Transverse colon (tissue), 4 donors: ENCODE data around the gene PRPF8. TPM values are rescaled to one million over a fixed set of nuclear protein-coding genes. Genes with fewer than 3 reads are reported as not detected.
"Not testable (repeated sequence)": the region's sequence is repeated elsewhere in the genome, so short reads cannot be mapped to it uniquely, and the experiment has no call there.

Experiments used
- DNase-seq: peaks from one replicate; pipeline ENCODE4 v3.0.0-alpha.2; 2019
- H3K27ac ChIP-seq, 4 donors: fragments of 200-600 bp; sonication (generic); 2 replicates each; pipeline ENCODE4 v1.5.1; 2016 to 2018; ENCODE audit warnings: inconsistent platforms in 4 of 4
- H3K27me3 ChIP-seq: fragments of 200-600 bp; sonication (generic); 2 replicates; pipeline ENCODE4 v1.5.1; 2017; ENCODE audit warnings: inconsistent platforms
- H3K36me3 ChIP-seq, 4 donors: fragments of 200-600 bp; sonication (generic); 2 replicates each; pipeline ENCODE4 v1.5.1; 2017 to 2019; ENCODE audit warnings: inconsistent platforms in 4 of 4
- H3K4me1 ChIP-seq, 4 donors: fragments of 200-600 bp; sonication (generic); 2 replicates each; pipeline ENCODE4 v1.5.1; 2017 to 2020; ENCODE audit warnings: inconsistent platforms in 4 of 4
- H3K4me3 ChIP-seq, 4 donors: fragments of 200-600 bp; sonication (generic); 1 replicate in 1 of 4; 2 replicates in 3 of 4; pipeline versions ENCODE4 v1.5.1 to v1.6.1; 2017 to 2019; ENCODE audit warnings: inconsistent platforms in 4 of 4
- H3K9me3 ChIP-seq, 2 donors: fragments of 200-600 bp; sonication (generic); 2 replicates each; pipeline ENCODE4 v1.5.1; 2017 to 2019; ENCODE audit warnings: inconsistent platforms in 2 of 2
- EP300 ChIP-seq: sonication (generic); formaldehyde crosslinking; IDR thresholded peaks from one replicate; pipeline ENCODE4 v1.6.1; 2017; ENCODE audit warnings: antibody characterized with exemption, low read depth
- POLR2A ChIP-seq: fragments of 450-650 bp; IDR thresholded peaks from one replicate; pipeline ENCODE4 v1.6.1; 2016; ENCODE audit warnings: antibody characterized with exemption, mild to moderate bottlenecking, moderate library complexity
- POLR2AphosphoS5 ChIP-seq, 3 donors: sonication (generic); formaldehyde crosslinking; IDR thresholded peaks; one replicate each; pipeline ENCODE4 v1.6.1; 2016; ENCODE audit warnings: antibody characterized with exemption in 3 of 3
- WGBS, 2 donors: methylation state at CpG; one replicate each; pipeline ENCODE4 v1.1.5; 2018; ENCODE audit warnings: low coverage in 1 of 2; 5-methylcytosine and 5-hydroxymethylcytosine counted together
- in situ Hi-C, 4 donors: fragments of 200-750 bp; cut with MboI; loops; one replicate each; pipeline versions ENCODE4 v1.15.0 to v1.15.1; 2017; ENCODE audit warnings: low sequenced_read_pairs in 3 of 4, low pct_ligation_motif_present in 1 of 4, low pct_unique_long_range_greater_than_20kb in 1 of 4
- intact Hi-C: fragments of 100-400 bp; cut with DNase I; formaldehyde crosslinking; loops from one replicate; pipeline ENCODE4 v1.15.1; 2023; ENCODE audit warnings: low total_unique reads
- total RNA-seq, 4 donors: library from RNA; depleted of rRNA; stranded (reverse); fragments of >200 nt; gene quantifications; one replicate each; pipeline ENCODE4 v1.1.0, GENCODE V29; 2016
- TF ChIP-seq, protein P1 (sequence below), 5 experiments: fragments of 200-600 bp in 3 of 5; fragments of 450-650 bp in 2 of 5; sonication (generic) in 3 of 5; IDR thresholded peaks; 1 replicate in 2 of 5; 2 replicates in 3 of 5; pipeline ENCODE4 v1.5.1; 2016 to 2017; ENCODE audit warnings: antibody characterized with exemption in 5 of 5, inconsistent platforms in 3 of 5, mild to moderate bottlenecking in 2 of 5, moderate library complexity in 1 of 5

The PRPF8 gene
- total RNA-seq, 4 donors from 2014 or later: 155 to 410 (median 169) TPM

DNA sequence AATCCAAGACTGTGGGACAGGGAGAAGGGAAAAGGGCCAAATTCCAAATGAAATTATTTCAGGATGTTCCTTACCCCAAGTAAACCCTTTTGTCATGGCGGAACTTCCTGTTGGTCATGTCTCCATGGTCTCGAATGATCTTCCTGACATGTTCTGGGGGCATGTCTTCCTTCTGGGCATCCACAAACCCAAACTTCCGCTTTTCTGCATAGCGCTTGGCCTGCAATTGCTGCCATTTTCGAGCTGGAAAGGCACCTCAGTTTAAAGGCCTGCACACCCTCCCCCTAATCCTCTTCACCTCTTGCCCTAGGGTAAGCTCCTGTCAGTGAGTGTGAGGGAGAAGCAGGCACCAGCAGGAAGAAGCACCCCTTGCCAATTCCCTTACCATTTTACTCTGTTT lies 1.2 kb downstream of the PRPF8 start:
- Histone ChIP-seq H3K36me3 (peaks cover 0 to 44% (median 21%) of the 10 kb centered on the region in 4 donors), H3K4me3 (peak overlapping the region in 3 of 4 donors; percentile 59 to 87 (median 80)), H3K27me3 (no peaks in the 10 kb centered on the region), H3K4me1 (peaks cover 6 to 23% (median 19%) of the 10 kb centered on the region in 4 donors), H3K27ac (peak overlapping the region; percentile 90 to 97 (median 92)), H3K9me3 (no peaks in the 10 kb centered on the region)
- no peak for DNase-seq
- WGBS, 2 donors: 82 to 84% methylated on average over 5 of the region's 5 CpGs
- in situ Hi-C loops: loop anchor here in 2 of 4 donors (25.0 kb wide), 2 partner anchors 179 to 354 kb away; partner anchors contain the start of genes DPH1 (in 1 of the 2), OVCA2 (in 1 of the 2) and RTN4RL1 (in 1 of the 2)
- TF ChIP-seq POLR2A (no peak), POLR2AphosphoS5 (IDR thresholded peaks at IDR 0.05) (no peak), EP300 (no peak)
- TF ChIP-seq, protein P1, sequence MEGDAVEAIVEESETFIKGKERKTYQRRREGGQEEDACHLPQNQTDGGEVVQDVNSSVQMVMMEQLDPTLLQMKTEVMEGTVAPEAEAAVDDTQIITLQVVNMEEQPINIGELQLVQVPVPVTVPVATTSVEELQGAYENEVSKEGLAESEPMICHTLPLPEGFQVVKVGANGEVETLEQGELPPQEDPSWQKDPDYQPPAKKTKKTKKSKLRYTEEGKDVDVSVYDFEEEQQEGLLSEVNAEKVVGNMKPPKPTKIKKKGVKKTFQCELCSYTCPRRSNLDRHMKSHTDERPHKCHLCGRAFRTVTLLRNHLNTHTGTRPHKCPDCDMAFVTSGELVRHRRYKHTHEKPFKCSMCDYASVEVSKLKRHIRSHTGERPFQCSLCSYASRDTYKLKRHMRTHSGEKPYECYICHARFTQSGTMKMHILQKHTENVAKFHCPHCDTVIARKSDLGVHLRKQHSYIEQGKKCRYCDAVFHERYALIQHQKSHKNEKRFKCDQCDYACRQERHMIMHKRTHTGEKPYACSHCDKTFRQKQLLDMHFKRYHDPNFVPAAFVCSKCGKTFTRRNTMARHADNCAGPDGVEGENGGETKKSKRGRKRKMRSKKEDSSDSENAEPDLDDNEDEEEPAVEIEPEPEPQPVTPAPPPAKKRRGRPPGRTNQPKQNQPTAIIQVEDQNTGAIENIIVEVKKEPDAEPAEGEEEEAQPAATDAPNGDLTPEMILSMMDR (IDR thresholded peaks at IDR 0.05): no peak
- intact Hi-C loops: loop anchor here (1.0 kb wide), 1 partner anchor 19 kb away; no protein-coding TSS in a partner anchor

DNA sequence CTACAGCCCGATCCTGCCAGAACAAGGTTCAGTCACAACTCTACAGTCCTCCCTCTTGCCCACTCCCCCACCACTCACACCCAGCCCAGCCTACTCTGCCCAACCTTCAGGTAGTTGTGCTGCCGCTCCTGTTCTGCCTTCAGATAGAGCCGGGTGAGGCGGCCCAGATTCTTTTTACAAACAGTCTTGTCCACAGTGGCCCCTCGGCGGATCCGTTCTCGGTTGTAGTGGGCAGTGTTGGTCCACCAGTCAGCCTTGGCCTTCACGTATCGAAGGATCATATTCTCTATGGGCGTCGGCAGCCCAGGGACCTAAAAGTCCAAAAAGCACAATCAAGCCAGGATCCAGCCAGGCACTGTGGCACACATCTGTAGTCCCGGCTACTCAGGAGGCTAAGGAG lies 8.3 kb downstream of the PRPF8 start:
- in situ Hi-C loops (loop anchor here in 2 of 4 donors (25.0 kb wide), 2 partner anchors 186 to 361 kb away; partner anchors contain the start of genes DPH1 (in 1 of the 2), OVCA2 (in 1 of the 2) and RTN4RL1 (in 1 of the 2)), intact Hi-C loops (no loop called here)
- Histone ChIP-seq H3K36me3 (peaks cover 3 to 99% (median 54%) of the 10 kb centered on the region in 4 donors), H3K4me1 (no peaks in the 10 kb centered on the region), H3K9me3 (no peaks in the 10 kb centered on the region), H3K27me3 (no peaks in the 10 kb centered on the region), H3K27ac (no peak overlapping the region), H3K4me3 (no peak overlapping the region)
- TF ChIP-seq POLR2A: no peak
- TF ChIP-seq POLR2AphosphoS5 (IDR thresholded peaks at IDR 0.05): no peak
- TF ChIP-seq EP300: no peak
- TF ChIP-seq, protein P1 (IDR thresholded peaks at IDR 0.05): no peak
- no peak for DNase-seq
- 93 to 94% methylated on average over 3 to 13 of the region's 13 CpGs for WGBS, 2 donors

DNA sequence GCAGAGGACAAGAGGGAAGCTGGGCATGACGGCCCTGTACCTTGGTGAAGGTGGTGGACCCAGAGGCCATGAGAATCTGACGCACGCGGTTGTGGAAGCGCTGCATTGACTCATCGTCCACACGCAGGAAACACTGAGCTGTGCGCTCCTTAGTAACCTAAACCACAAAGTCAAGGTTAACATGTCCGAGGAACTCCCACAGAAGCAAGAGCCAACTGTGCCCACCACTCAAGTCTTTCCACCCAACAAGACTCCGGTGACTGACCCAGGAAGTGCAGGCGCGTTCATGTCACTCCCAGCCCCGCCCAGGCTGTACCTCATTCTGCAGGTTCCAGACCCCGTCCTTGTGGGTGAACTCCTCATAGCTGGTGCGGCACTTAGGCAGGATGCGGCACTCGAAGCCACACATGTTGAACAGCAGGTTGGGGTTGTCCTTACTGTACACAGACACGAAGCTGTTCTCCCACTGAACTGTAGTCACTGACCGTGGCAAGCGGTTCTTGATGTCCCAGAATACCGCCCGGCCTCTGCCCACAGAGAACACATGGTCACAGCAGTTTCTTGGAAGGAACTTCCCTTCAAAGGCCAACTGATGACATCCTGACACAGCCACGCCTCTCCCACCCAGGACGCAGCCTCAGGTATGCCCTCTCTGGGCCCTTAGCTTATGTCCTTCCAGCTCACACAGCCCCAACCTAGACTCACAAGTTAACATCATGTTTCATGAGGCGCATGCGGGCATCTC lies 11.5 kb downstream of the PRPF8 start:
- Histone ChIP-seq H3K27me3 (no peaks in the 10 kb centered on the region), H3K36me3 (peaks cover 3 to 93% (median 44%) of the 10 kb centered on the region in 4 donors), H3K4me3 (no peak overlapping the region), H3K4me1 (peaks cover 0 to 10% (median 6%) of the 10 kb centered on the region in 4 donors), H3K27ac (no peak overlapping the region), H3K9me3 (no peaks in the 10 kb centered on the region)
- DNase-seq: peak; percentile 12
- WGBS, 2 donors: 75 to 90% methylated on average over 2 to 26 of the region's 26 CpGs
- intact Hi-C loops (no loop called here), in situ Hi-C loops (loop anchor here in 1 of 4 donors (25.0 kb wide), 1 partner anchor 364 kb away; the partner anchor contains the start of genes DPH1, OVCA2 and RTN4RL1)
- TF ChIP-seq POLR2A: no peak
- TF ChIP-seq, protein P1 (IDR thresholded peaks at IDR 0.05): no peak
- no peak for TF ChIP-seq EP300
- TF ChIP-seq POLR2AphosphoS5 (IDR thresholded peaks at IDR 0.05): no peak

DNA sequence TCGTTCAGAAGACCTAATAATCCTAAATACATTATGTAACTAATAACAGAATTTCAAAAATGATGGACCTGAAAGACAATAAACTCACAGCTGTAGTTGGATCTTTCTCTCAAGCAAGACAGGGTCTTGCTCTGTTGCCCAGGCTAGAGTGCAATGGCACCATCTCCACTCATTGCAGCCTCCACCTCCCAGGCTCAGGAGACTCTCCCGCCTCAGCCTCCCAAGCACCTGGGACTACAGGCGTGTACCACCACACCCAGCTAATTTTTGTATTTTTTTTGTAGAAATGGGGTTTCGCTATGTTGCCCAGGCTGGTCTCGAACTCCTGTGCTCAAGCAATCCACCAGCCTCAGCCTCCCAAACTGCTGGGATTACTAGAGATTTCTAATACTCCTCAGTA lies 20.7 kb downstream of the PRPF8 start:
- in situ Hi-C loops: loop anchor here in 1 of 4 donors (10.0 to 25.0 kb wide), 2 partner anchors 201 to 373 kb away; partner anchors contain the start of genes DPH1, OVCA2 and RTN4RL1
- intact Hi-C loops: loop anchor here (1.0 to 10.0 kb wide), 2 partner anchors 19 to 201 kb away; no protein-coding TSS in a partner anchor
- H3K4me3 ChIP-seq, H3K4me1 ChIP-seq, DNase-seq, H3K27ac ChIP-seq, H3K9me3 ChIP-seq, H3K27me3 ChIP-seq: not testable (repeated sequence)
- H3K36me3 ChIP-seq: peaks cover 0 to 81% (median 36%) of the 10 kb centered on the region in 4 donors
- 92 to 94% methylated on average over 5 of the region's 5 CpGs for WGBS, 2 donors
